Calu3 (cell line): ENCODE data around the gene RBM33. TPM values are rescaled to one million over a fixed set of nuclear protein-coding genes. Genes with fewer than 3 reads are reported as not detected.

Source experiments
- BruUV-seq: library from RNA; stranded (reverse); fragments of 400-500 nt; replicated peaks from 2 replicates; lab custom pipeline; 2021; lab: Mats Ljungman, UMichigan
- CTCF ChIA-PET: fragments of 300-600 bp; sonication (Branson Sonifier 250); formaldehyde crosslinking; loops from one replicate; lab custom pipeline; 2022; ENCODE audit warnings: antibody characterized with exemption; lab: Charles Lee
- DNase-seq: peaks from one replicate; pipeline ENCODE4 v3.0.0; 2022
- H3K27ac Mint-ChIP-seq: one replicate; pipeline ENCODE4 v1.8.0; 2022; ENCODE audit warnings: mixed read lengths; ENCODE audit not compliant: unreplicated experiment
- H3K27me3 Mint-ChIP-seq: one replicate; pipeline ENCODE4 v1.8.0; 2022; ENCODE audit warnings: mixed read lengths; ENCODE audit not compliant: unreplicated experiment
- H3K36me3 Mint-ChIP-seq: one replicate; pipeline ENCODE4 v1.8.0; 2022; ENCODE audit warnings: mild to moderate bottlenecking, moderate library complexity, mixed read lengths; ENCODE audit not compliant: insufficient read depth, unreplicated experiment
- H3K4me1 Mint-ChIP-seq: one replicate; pipeline ENCODE4 v1.8.0; 2022; ENCODE audit warnings: mild to moderate bottlenecking, low read depth, mixed read lengths; ENCODE audit not compliant: unreplicated experiment
- H3K4me3 Mint-ChIP-seq: one replicate; pipeline ENCODE4 v1.8.0; 2022; ENCODE audit warnings: mild to moderate bottlenecking, low read depth, moderate library complexity, mixed read lengths; ENCODE audit not compliant: unreplicated experiment
- H3K9me3 Mint-ChIP-seq: one replicate; pipeline ENCODE4 v1.8.0; 2022; ENCODE audit warnings: low read depth, mixed read lengths; ENCODE audit not compliant: unreplicated experiment
- intact Hi-C: fragments of 100-400 bp; cut with micrococcal nuclease; formaldehyde crosslinking; loops from one replicate; pipeline ENCODE4 v1.10.0; 2022; ENCODE audit not compliant: unreplicated experiment
- total RNA-seq: library from RNA; stranded (reverse); gene quantifications from 2 replicates; pipeline ENCODE4 v1.2.3, GENCODE V29; 2022
- TF ChIP-seq, protein P1 (sequence below): fragments of 200-600 bp; IDR thresholded peaks from one replicate; pipeline ENCODE4 v1.8.0; 2022; ENCODE audit warnings: antibody characterized with exemption; ENCODE audit not compliant: unreplicated experiment

RBM33 gene
- total RNA-seq, 1 experiment from 2014 or later, result 82.9 TPM

GRCh38 chr7:155791836-155792235 lies 147.4 kb downstream of the RBM33 start:
- Mint-ChIP-seq H3K4me1 (no peaks in the 10 kb centered on the region), H3K27me3 (peaks cover 13% of the 10 kb centered on the region), H3K4me3 (no peak overlapping the region), H3K36me3 (peaks cover 12% of the 10 kb centered on the region), H3K27ac (no peak overlapping the region), H3K9me3 (no peaks in the 10 kb centered on the region)
- no TSS peak for BruUV-seq
- DNase-seq, result no peak
- intact Hi-C loops, result loop anchor here (10.0 kb wide), 1 partner anchor 593 kb away; no protein-coding TSS in a partner anchor
- CTCF ChIA-PET, result interaction anchor here (0.7 kb wide), 1 partner anchor 1440 kb away, joined by 3 read pairs; no protein-coding TSS in a partner anchor
- TF ChIP-seq, protein P1, sequence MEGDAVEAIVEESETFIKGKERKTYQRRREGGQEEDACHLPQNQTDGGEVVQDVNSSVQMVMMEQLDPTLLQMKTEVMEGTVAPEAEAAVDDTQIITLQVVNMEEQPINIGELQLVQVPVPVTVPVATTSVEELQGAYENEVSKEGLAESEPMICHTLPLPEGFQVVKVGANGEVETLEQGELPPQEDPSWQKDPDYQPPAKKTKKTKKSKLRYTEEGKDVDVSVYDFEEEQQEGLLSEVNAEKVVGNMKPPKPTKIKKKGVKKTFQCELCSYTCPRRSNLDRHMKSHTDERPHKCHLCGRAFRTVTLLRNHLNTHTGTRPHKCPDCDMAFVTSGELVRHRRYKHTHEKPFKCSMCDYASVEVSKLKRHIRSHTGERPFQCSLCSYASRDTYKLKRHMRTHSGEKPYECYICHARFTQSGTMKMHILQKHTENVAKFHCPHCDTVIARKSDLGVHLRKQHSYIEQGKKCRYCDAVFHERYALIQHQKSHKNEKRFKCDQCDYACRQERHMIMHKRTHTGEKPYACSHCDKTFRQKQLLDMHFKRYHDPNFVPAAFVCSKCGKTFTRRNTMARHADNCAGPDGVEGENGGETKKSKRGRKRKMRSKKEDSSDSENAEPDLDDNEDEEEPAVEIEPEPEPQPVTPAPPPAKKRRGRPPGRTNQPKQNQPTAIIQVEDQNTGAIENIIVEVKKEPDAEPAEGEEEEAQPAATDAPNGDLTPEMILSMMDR, result no peak

GRCh38 chr7:155792315-155792960 lies 148.0 kb downstream of the RBM33 start:
- Mint-ChIP-seq H3K4me1 (no peaks in the 10 kb centered on the region), H3K27ac (no peak overlapping the region), H3K27me3 (peaks cover 9% of the 10 kb centered on the region), H3K9me3 (no peaks in the 10 kb centered on the region), H3K4me3 (no peak overlapping the region), H3K36me3 (peaks cover 11% of the 10 kb centered on the region)
- no TSS peak for BruUV-seq
- TF ChIP-seq, protein P1, result no peak
- DNase-seq, result no peak
- intact Hi-C loops, result loop anchor here (10.0 kb wide), 1 partner anchor 592 kb away; no protein-coding TSS in a partner anchor
- CTCF ChIA-PET, result no interaction called here

GRCh38 chr7:155792999-155793560 lies 148.6 kb downstream of the RBM33 start:
- CTCF ChIA-PET, result no interaction called here
- TF ChIP-seq, protein P1, result no peak

GRCh38 chr7:155793720-155794119 lies 149.3 kb downstream of the RBM33 start:
- CTCF ChIA-PET, result interaction anchor here (0.6 kb wide), 1 partner anchor 70 kb away, joined by 8 read pairs; no protein-coding TSS in a partner anchor
- TF ChIP-seq, protein P1, result no peak
- H3K9me3 Mint-ChIP-seq, result no peaks in the 10 kb centered on the region

More at GRCh38 chr7:155792999-155793560, 148.6 kb downstream of the RBM33 start:
- DNase-seq, result no peak
- Mint-ChIP-seq H3K4me3 (no peak overlapping the region), H3K27me3 (peaks cover 2% of the 10 kb centered on the region), H3K9me3 (no peaks in the 10 kb centered on the region), H3K36me3 (peaks cover 5% of the 10 kb centered on the region), H3K4me1 (no peaks in the 10 kb centered on the region), H3K27ac (no peak overlapping the region)
- BruUV-seq, result no TSS peak
- intact Hi-C loops, result loop anchor here (10.0 kb wide), 1 partner anchor 592 kb away; no protein-coding TSS in a partner anchor

More at GRCh38 chr7:155793720-155794119, 149.3 kb downstream of the RBM33 start:
- intact Hi-C loops, result loop anchor here (10.0 kb wide), 1 partner anchor 591 kb away; no protein-coding TSS in a partner anchor
- Mint-ChIP-seq H3K27ac (no peak overlapping the region), H3K4me3 (no peak overlapping the region), H3K4me1 (no peaks in the 10 kb centered on the region), H3K27me3 (no peaks in the 10 kb centered on the region), H3K36me3 (peaks cover 5% of the 10 kb centered on the region)
- BruUV-seq, result no TSS peak
- DNase-seq, result no peak
